Ovary (tissue), 9 donors: Measurements from ENCODE around the gene BZW1. TPM values are rescaled to one million over a fixed set of nuclear protein-coding genes. Genes with fewer than 3 reads are reported as not detected.

ENCODE experiments used
- DNase-seq, 5 donors: peaks; one replicate each; pipeline ENCODE4 v3.0.0-alpha.2; 2019 to 2020
- H3K27ac ChIP-seq, 2 donors: fragments of 200-600 bp; one replicate each; pipeline versions ENCODE4 v1.5.1 to v1.8.0; 2019 to 2022
- H3K27me3 ChIP-seq: fragments of 200-600 bp; one replicate; pipeline ENCODE4 v1.8.0; 2022
- H3K36me3 ChIP-seq: fragments of 200-600 bp; sonication (generic); one replicate; pipeline ENCODE4 v1.5.1; 2019
- H3K4me1 ChIP-seq: one replicate; pipeline ENCODE4 v1.8.1; 2013; ENCODE audit warnings: mild to moderate bottlenecking, moderate library complexity; ENCODE audit not compliant: insufficient read depth
- H3K4me3 ChIP-seq: fragments of 200-600 bp; sonication (generic); one replicate; pipeline ENCODE4 v1.5.1; 2017
- H3K9me3 ChIP-seq, 2 donors: fragments of 200-600 bp in 1 of 2; sonication (generic) in 1 of 2; one replicate each; pipeline versions ENCODE4 v1.5.1 to v1.8.1; 2013 to 2019; ENCODE audit warnings: mild to moderate bottlenecking in 1 of 2, moderate library complexity in 1 of 2
- EP300 ChIP-seq: sonication (generic); formaldehyde crosslinking; IDR thresholded peaks from one replicate; pipeline ENCODE4 v1.6.1; 2017; ENCODE audit warnings: antibody characterized with exemption
- POLR2A ChIP-seq: fragments of 450-650 bp; IDR thresholded peaks from one replicate; pipeline ENCODE4 v1.6.1; 2017; ENCODE audit warnings: antibody characterized with exemption, mild to moderate bottlenecking, moderate library complexity
- WGBS, 3 donors: extraction: QIAGEN DNeasy Blood & Tissue Kit in 1 of 3; methylation state at CpG; one replicate each; pipeline versions ENCODE4 v1.1.5 to v1.1.7; 2013 to 2017; 5-methylcytosine and 5-hydroxymethylcytosine counted together
- intact Hi-C, 4 donors: fragments of 100-400 bp; cut with DNase I; formaldehyde crosslinking; loops; one replicate each; pipeline versions ENCODE4 v1.11.0 to v1.15.1; 2022 to 2023
- polyA plus RNA-seq, 2 donors: library from polyadenylated mRNA; stranded (reverse); fragments of 200-250 nt in 1 of 2; fragments of 350-450 nt in 1 of 2; fragmentation: Illumina TruSeq in 1 of 2; extraction: RNeasy Lipid Tissue Mini Kit (QIAGEN cat#74804) in 1 of 2; gene quantifications; one replicate each; pipeline ENCODE4 v1.2.3, GENCODE V29; 2013 to 2014
- total RNA-seq, 7 donors: library from RNA; depleted of rRNA in 2 of 7; stranded (reverse); fragments of >200 nt in 2 of 7; fragmentation: NEBNext Ultra II Directional in 3 of 7; extraction: Animal tissue kit (Norgen Biotek cat#: 25700) in 3 of 7; gene quantifications; one replicate each; pipeline versions ENCODE4 v1.1.0 to v1.2.4, GENCODE V29; 2016 to 2023
- TF ChIP-seq, protein P1 (sequence below), 3 donors: fragments of 450-650 bp in 2 of 3; fragments of 200-600 bp in 1 of 3; IDR thresholded peaks; one replicate each; pipeline versions ENCODE4 v1.5.1 to v1.8.0; 2016 to 2022; ENCODE audit warnings: antibody characterized with exemption in 3 of 3, mild to moderate bottlenecking in 1 of 3
- donor health status: DM: no; HTN: no; CAD: no; lungs with moderate emphysema.
- donor health status: DM: no; HTN: no; CAD: no.
- donor health status: Bipolar disorder and iron deficiency.
- donor health status: DM: yes; HTN: yes; CAD: no.
- donor health status: DM: no; HTN: no; CAD: no.
- donor health status: DM: yes; HTN: yes; CAD: no.

The BZW1 gene
- total and polyA plus RNA-seq, 9 donors = 47.0 to 278 (median 134) TPM

DNA sequence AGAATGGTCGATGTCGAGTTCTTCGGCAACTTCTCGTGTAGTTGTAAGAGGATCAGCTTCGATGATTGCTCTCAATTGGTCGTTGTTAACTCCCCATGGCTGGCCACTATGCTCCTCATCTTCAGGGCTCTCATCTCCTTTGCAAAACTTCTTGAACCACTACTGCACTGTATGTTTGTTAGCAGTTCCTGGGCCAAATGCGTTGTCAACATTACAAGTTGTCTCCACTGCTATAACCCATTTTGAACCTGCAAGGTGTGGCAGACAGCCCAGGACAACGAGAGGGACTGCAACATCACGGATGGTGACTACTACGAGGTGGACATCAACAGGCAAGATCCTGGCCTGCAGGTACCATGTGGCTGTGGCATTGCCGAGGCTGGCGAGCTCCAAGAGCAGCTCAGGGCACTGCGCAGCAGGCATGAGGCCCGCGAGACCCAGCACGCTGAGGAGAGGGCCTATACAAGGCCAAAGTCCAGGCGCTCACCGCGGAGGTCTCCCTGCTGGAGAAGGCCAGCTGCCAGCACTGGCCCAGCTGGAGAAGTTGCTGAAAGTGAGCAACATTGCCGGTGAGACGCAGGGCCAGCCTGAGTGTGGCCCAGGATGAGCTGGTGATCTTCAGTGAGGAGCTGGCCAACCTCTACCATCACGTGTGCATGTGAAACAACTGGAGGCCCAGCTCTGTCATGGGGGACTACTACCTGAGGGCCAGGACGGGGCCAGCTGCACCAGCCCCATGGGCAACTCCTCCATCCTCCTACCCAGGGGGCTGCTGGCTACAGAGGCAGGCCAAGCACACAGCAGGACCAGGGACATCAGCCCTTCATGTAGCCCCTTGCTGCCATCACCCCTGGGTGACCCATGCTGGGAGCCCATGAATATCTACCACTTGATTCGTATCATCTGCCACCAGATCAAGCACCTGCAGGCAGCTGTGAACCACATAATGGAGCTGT, 32.6 kb downstream of the BZW1 start:
- Histone ChIP-seq H3K36me3 (no peaks in the 10 kb centered on the region), H3K4me3 (no peak overlapping the region), H3K4me1 (no peaks in the 10 kb centered on the region), H3K27ac (no peak overlapping the region), H3K27me3 (no peaks in the 10 kb centered on the region), H3K9me3 (no peaks in the 10 kb centered on the region)
- intact Hi-C loops = no loop called here
- 92 to 95% (median 93%) methylated on average over 23 to 24 of the region's 24 CpGs for WGBS, 3 donors
- TF ChIP-seq POLR2A (no peak), EP300 (no peak)
- TF ChIP-seq, protein P1, sequence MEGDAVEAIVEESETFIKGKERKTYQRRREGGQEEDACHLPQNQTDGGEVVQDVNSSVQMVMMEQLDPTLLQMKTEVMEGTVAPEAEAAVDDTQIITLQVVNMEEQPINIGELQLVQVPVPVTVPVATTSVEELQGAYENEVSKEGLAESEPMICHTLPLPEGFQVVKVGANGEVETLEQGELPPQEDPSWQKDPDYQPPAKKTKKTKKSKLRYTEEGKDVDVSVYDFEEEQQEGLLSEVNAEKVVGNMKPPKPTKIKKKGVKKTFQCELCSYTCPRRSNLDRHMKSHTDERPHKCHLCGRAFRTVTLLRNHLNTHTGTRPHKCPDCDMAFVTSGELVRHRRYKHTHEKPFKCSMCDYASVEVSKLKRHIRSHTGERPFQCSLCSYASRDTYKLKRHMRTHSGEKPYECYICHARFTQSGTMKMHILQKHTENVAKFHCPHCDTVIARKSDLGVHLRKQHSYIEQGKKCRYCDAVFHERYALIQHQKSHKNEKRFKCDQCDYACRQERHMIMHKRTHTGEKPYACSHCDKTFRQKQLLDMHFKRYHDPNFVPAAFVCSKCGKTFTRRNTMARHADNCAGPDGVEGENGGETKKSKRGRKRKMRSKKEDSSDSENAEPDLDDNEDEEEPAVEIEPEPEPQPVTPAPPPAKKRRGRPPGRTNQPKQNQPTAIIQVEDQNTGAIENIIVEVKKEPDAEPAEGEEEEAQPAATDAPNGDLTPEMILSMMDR (IDR thresholded peaks at IDR 0.05) = no peak
- DNase-seq = no peak

DNA sequence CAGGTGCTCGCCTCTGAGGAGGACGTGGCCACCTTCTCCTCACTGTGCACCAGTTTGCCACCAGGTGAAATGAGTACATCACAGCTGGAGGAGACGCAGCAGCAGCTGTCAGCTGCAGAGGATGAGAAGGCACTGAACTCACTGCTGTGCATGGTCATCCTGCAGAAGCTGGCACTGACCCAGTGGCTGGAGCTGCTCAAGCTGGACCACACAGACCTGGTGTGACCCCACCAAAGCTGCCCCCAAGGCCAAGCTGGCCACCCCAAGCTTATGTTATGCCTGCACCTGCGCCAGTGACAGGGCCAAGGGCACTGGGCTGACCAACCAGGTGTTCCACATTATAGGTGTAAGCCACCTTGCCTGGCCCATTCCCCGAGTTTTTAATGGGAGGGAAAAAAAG, 33.5 kb downstream of the BZW1 start:
- Histone ChIP-seq H3K36me3 (no peaks in the 10 kb centered on the region), H3K4me3 (no peak overlapping the region)
- intact Hi-C loops = no loop called here

DNA sequence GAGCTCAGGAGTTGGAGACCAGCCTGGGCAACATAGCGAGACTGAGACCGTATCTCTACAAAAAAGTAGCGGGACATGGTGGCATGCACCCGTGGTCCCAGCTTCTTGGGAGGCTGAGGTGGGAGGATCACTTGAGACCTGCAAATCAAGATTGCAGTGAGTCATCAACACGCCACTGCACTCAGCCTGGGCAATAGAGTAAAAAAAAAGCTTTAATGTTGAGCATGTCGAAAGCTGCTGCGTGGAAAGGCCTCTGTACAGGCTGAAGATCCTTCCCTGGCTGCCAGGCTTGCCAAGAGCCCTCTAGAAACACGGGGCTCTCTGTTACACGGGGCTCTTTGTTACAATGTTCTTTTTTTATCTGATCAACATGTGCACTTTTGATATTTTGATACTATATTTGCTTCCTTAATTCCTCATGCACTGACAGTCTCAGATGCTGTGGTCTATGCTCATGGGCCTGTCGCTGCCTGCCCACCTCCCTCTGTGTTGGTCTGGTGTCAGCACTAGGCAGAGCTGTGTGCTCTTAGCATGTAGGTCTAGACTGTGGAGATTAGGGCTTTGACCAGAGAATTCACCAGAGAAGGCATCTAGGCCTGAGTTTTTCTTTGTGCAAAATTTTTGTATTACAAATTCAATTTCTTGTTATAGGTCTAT, 34.1 kb downstream of the BZW1 start:
- Histone ChIP-seq H3K9me3 (no peaks in the 10 kb centered on the region), H3K36me3 (no peaks in the 10 kb centered on the region), H3K4me3 (no peak overlapping the region), H3K4me1 (no peaks in the 10 kb centered on the region), H3K27ac (no peak overlapping the region), H3K27me3 (no peaks in the 10 kb centered on the region)
- 85 to 93% (median 93%) methylated on average over 10 of the region's 10 CpGs for WGBS, 3 donors
- intact Hi-C loops = no loop called here
- no peak for DNase-seq
- TF ChIP-seq, protein P1 (IDR thresholded peaks at IDR 0.05) = no peak
- TF ChIP-seq POLR2A (no peak), EP300 (no peak)

More for the DNA sequence above, 33.5 kb downstream of the BZW1 start:
- 80 to 84% (median 82%) methylated on average over 3 to 5 of the region's 5 CpGs for WGBS, 3 donors
- Histone ChIP-seq H3K4me1 (no peaks in the 10 kb centered on the region), H3K9me3 (no peaks in the 10 kb centered on the region), H3K27me3 (no peaks in the 10 kb centered on the region), H3K27ac (no peak overlapping the region)
- TF ChIP-seq EP300 = no peak
- no peak for TF ChIP-seq POLR2A
- no peak for DNase-seq

DNA sequence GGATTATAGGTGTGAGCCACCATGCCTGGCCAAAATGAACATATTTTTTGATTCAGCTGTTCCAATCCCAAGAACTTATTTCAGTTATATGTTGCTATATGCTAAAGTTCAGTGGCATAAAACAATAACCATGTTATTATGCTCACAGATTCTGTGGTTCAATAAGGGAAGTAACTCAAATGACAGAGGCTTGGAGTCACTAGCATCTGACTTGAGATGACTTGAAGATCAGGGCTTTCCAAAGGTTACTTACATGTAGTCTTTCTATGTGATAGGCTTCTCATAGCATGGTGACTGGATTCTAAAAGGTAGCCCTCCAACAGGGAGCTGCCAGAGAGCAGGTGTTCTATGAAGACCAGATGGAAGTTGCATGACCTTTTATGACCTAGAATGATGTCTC, 35.6 kb downstream of the BZW1 start:
- TF ChIP-seq, protein P1 (IDR thresholded peaks at IDR 0.05) = no peak
- no peak for TF ChIP-seq POLR2A
- TF ChIP-seq EP300 = no peak
- Histone ChIP-seq H3K27me3 (no peaks in the 10 kb centered on the region), H3K9me3 (no peaks in the 10 kb centered on the region), H3K4me3 (no peak overlapping the region), H3K36me3 (no peaks in the 10 kb centered on the region), H3K4me1 (no peaks in the 10 kb centered on the region), H3K27ac (no peak overlapping the region)
- no peak for DNase-seq
- intact Hi-C loops = no loop called here

DNA sequence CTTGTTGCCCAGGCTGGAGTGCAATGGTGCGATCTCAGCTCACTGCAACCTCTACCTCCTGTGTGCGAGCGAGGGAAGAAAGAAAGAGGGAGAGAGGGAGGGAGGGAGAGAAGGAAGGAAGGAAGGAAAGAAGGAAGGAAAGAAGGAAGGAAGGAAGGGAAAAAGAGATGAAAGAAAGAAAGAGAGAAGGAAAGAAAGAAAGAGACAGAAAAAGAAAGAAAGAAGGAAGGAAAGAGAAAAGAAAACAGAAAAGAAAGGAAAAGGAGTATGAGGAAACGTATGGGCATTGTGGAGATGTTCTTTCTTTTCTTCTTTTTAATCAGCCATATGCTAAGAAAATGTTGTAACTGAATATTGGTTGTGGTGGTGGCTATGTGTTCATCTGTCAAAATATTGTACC, 36.2 kb downstream of the BZW1 start:
- TF ChIP-seq POLR2A = no peak
- TF ChIP-seq, protein P1 (IDR thresholded peaks at IDR 0.05) = no peak
- no peak for TF ChIP-seq EP300
- intact Hi-C loops = no loop called here

More for the DNA sequence above, 36.2 kb downstream of the BZW1 start:
- H3K4me1 ChIP-seq = no peaks in the 10 kb centered on the region
- WGBS, 3 donors = 82 to 93% (median 87%) methylated on average over 4 of the region's 4 CpGs
- DNase-seq = no peak
- no peaks in the 10 kb centered on the region for H3K36me3 ChIP-seq
- no peak overlapping the region for H3K27ac ChIP-seq
- no peaks in the 10 kb centered on the region for H3K9me3 ChIP-seq
- H3K4me3 ChIP-seq = no peak overlapping the region
- H3K27me3 ChIP-seq = no peaks in the 10 kb centered on the region
